Right lobe of liver (tissue), 6 donors: ENCODE measurements around the gene SLC1A2. TPM values are rescaled to one million over a fixed set of nuclear protein-coding genes. Genes with fewer than 3 reads are reported as not detected.

ENCODE experiments used
- ATAC-seq, 4 donors: fragments of 200-7000 bp; cut with Tn5 transposase; one replicate each; pipeline ENCODE4 v1.9.1; 2020; ENCODE audit warnings: mild to moderate bottlenecking in 4 of 4, moderate library complexity in 4 of 4
- DNase-seq, 3 donors: peaks; one replicate each; pipeline ENCODE4 v3.0.0-alpha.2; 2020
- H3K27ac ChIP-seq, 3 donors: fragments of 200-600 bp; one replicate each; pipeline ENCODE4 v1.8.0; 2022
- H3K27me3 ChIP-seq, 2 donors: fragments of 200-600 bp; one replicate each; pipeline ENCODE4 v1.8.0; 2022
- H3K36me3 ChIP-seq, 4 donors: fragments of 200-600 bp; sonication (generic) in 1 of 4; one replicate each; pipeline versions ENCODE4 v1.5.1 to v1.8.0; 2017 to 2022; ENCODE audit warnings: control low read depth in 1 of 4
- H3K4me1 ChIP-seq, 4 donors: fragments of 200-600 bp; sonication (generic) in 1 of 4; one replicate each; pipeline versions ENCODE4 v1.5.1 to v1.8.0; 2017 to 2022; ENCODE audit warnings: control low read depth in 1 of 4
- H3K4me3 ChIP-seq, 3 donors: fragments of 200-600 bp; one replicate each; pipeline ENCODE4 v1.8.0; 2022
- H3K9me3 ChIP-seq, 4 donors: fragments of 200-600 bp; sonication (generic) in 1 of 4; one replicate each; pipeline versions ENCODE4 v1.5.1 to v1.8.0; 2017 to 2022; ENCODE audit warnings: control low read depth in 1 of 4
- POLR2A ChIP-seq: fragments of 450-650 bp; IDR thresholded peaks from one replicate; pipeline ENCODE4 v1.6.1; 2017; ENCODE audit warnings: antibody characterized with exemption, mild to moderate bottlenecking
- WGBS: methylation state at CpG from one replicate; pipeline ENCODE4 v1.1.6; 2018; ENCODE audit warnings: low coverage, low lambda C conversion rate; ENCODE audit not compliant: insufficient coverage; ENCODE audit errors: missing lambda C conversion rate; 5-methylcytosine and 5-hydroxymethylcytosine counted together
- intact Hi-C, 2 donors: fragments of 100-400 bp; cut with DNase I; formaldehyde crosslinking; loops; one replicate each; pipeline versions ENCODE4 v1.11.2 to v1.14.1; 2022
- total RNA-seq, 6 experiments: library from RNA; depleted of rRNA in 2 of 6; stranded (reverse); fragments of >200 nt in 2 of 6; fragmentation: NEBNext Ultra II Directional in 3 of 6; extraction: Animal tissue kit (Norgen Biotek cat#: 25700) in 3 of 6; gene quantifications; one replicate each; pipeline versions ENCODE4 v1.1.0 to v1.2.4, GENCODE V29; 2016 to 2023
- TF ChIP-seq, protein P1 (sequence below), 4 donors: fragments of 200-600 bp in 3 of 4; fragments of 450-650 bp in 1 of 4; IDR thresholded peaks; one replicate each; pipeline versions ENCODE4 v1.5.1 to v1.8.0; 2016 to 2022; ENCODE audit warnings: antibody characterized with exemption in 4 of 4, mild to moderate bottlenecking in 2 of 4
- donor health status: DM: no; HTN: yes; CAD: no.
- donor health status: DM: no; HTN: no; CAD: no.
- donor health status: DM: no; HTN: no; CAD: no.
- donor health status: DM: no; HTN: yes; CAD: no.
- donor health status: DM: no; HTN: yes; CAD: no.

Gene SLC1A2
- total RNA-seq, 6 experiments from 2014 or later, result 7.6 to 87.4 (median 13.3) TPM

DNA sequence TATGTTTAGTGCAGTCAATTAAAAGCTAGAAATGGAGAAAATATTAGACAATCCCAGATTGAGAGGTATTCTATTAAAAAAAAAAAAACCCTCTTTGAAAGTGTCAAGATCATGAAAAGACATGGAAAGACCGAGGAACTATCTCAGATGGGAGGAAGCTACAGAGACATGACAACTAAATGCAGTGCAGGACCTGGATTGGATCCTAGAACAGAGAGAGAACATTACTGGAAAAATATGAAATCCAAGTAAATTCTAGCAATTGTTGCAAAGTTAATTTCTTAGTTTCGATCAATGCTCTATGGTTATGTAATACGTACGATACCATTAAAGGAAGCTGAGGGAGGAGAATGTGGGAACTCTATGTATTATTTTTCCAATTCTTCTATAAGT, 43.2 kb downstream of the SLC1A2 start:
- H3K9me3 ChIP-seq, result no peaks in the 10 kb centered on the region
- H3K27me3 ChIP-seq, result no peaks in the 10 kb centered on the region
- no peak overlapping the region for H3K27ac ChIP-seq
- intact Hi-C loops, result no loop called here
- peaks cover 0 to 11% (median 4%) of the 10 kb centered on the region in 4 donors for H3K4me1 ChIP-seq
- no peaks in the 10 kb centered on the region for H3K36me3 ChIP-seq
- WGBS, result 91% methylated on average over 4 of the region's 4 CpGs
- no peak overlapping the region for H3K4me3 ChIP-seq
- ATAC-seq (no peak), DNase-seq (no peak)
- TF ChIP-seq POLR2A, result no peak
- TF ChIP-seq, protein P1, sequence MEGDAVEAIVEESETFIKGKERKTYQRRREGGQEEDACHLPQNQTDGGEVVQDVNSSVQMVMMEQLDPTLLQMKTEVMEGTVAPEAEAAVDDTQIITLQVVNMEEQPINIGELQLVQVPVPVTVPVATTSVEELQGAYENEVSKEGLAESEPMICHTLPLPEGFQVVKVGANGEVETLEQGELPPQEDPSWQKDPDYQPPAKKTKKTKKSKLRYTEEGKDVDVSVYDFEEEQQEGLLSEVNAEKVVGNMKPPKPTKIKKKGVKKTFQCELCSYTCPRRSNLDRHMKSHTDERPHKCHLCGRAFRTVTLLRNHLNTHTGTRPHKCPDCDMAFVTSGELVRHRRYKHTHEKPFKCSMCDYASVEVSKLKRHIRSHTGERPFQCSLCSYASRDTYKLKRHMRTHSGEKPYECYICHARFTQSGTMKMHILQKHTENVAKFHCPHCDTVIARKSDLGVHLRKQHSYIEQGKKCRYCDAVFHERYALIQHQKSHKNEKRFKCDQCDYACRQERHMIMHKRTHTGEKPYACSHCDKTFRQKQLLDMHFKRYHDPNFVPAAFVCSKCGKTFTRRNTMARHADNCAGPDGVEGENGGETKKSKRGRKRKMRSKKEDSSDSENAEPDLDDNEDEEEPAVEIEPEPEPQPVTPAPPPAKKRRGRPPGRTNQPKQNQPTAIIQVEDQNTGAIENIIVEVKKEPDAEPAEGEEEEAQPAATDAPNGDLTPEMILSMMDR (IDR thresholded peaks at IDR 0.05), result no peak

DNA sequence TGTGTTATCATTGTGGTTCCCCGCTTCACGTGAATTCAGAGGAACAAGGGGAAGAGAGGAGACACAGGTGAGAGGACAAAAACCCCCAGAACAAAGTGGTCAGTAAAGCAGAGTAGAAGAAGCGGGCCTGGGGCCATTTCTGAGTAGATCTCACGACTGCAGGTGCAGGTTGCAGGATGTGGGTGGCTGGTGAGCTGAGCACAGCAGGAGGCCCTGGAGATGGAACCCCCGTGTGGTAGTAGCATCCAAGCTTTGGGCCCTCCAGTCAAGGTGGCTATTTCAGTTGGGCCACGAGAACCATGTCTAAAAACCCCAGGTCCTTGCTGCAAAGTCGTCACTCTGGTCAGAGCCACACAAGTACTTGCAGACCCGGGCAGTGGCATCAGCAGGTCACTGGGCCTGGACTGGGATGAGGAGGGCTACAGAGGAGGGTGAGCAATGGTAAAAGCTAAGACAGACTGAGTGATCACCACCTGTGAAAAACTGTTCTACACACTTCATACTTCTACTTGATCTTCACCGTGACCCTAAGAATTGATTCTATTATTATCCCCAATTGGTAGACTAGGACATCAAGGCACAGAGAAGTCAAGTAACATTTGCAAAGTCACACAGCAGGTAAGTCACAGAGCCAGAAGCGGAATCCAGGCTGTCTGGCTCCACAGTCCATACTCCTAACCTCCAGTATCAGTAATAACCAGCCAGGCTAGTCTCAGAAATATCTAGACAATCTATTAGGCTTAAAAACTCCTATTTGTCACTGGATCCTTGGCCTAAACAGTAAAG, 43.8 kb downstream of the SLC1A2 start:
- H3K27me3 ChIP-seq, result no peaks in the 10 kb centered on the region
- no peaks in the 10 kb centered on the region for H3K36me3 ChIP-seq
- H3K4me1 ChIP-seq, result peaks cover 0 to 11% (median 4%) of the 10 kb centered on the region in 4 donors
- no peak for TF ChIP-seq POLR2A
- TF ChIP-seq, protein P1 (IDR thresholded peaks at IDR 0.05), result no peak
- 95% methylated on average over 7 of the region's 10 CpGs for WGBS
- DNase-seq (no peak), ATAC-seq (no peak)
- intact Hi-C loops, result no loop called here
- no peaks in the 10 kb centered on the region for H3K9me3 ChIP-seq
- H3K4me3 ChIP-seq, result no peak overlapping the region
- no peak overlapping the region for H3K27ac ChIP-seq

DNA sequence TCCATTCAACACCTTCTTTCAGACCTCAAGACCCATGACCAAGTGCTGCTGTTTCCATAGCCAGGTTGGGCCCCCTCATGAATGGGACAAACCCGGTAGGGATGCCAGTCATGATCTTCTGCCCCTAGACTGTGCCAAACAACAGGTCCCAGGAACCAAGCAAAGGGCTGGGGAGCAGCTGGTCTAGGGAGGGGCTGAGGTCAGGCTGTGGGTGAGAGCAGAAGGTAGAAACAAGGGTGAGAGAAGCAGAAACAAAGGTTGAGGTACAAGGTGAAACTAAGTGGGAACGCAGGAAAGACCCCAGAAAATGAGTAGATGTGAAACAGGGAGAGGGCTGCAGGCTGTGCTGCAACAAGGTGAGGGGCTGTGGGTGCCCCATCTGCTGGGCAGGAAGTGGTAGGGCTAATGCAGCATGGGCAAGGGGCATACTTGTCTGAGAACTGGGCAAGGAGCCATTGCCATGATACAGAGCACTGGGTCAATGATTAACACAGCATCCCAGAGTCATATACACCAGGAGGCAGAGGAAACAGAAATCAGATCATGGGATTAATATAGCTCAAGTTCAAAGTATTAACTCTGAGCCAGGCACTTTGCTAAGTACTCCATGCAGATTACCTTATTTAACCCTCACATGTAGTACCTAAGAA, 45.9 kb downstream of the SLC1A2 start:
- peaks cover 0 to 11% (median 4%) of the 10 kb centered on the region in 4 donors for H3K4me1 ChIP-seq
- no peaks in the 10 kb centered on the region for H3K36me3 ChIP-seq
- intact Hi-C loops, result no loop called here
- H3K9me3 ChIP-seq, result no peaks in the 10 kb centered on the region
- ATAC-seq (peak; percentile 93 to 99 (median 96)), DNase-seq (peak in 1 of 3 donors; percentile 51)
- H3K27me3 ChIP-seq, result no peaks in the 10 kb centered on the region
- 49% methylated on average over 2 of the region's 2 CpGs for WGBS
- H3K27ac ChIP-seq, result peak overlapping the region in 1 of 3 donors; percentile 37
- TF ChIP-seq, protein P1 (IDR thresholded peaks at IDR 0.05), result peak; percentile 15 to 39 (median 28)
- TF ChIP-seq POLR2A, result no peak
- no peak overlapping the region for H3K4me3 ChIP-seq

DNA sequence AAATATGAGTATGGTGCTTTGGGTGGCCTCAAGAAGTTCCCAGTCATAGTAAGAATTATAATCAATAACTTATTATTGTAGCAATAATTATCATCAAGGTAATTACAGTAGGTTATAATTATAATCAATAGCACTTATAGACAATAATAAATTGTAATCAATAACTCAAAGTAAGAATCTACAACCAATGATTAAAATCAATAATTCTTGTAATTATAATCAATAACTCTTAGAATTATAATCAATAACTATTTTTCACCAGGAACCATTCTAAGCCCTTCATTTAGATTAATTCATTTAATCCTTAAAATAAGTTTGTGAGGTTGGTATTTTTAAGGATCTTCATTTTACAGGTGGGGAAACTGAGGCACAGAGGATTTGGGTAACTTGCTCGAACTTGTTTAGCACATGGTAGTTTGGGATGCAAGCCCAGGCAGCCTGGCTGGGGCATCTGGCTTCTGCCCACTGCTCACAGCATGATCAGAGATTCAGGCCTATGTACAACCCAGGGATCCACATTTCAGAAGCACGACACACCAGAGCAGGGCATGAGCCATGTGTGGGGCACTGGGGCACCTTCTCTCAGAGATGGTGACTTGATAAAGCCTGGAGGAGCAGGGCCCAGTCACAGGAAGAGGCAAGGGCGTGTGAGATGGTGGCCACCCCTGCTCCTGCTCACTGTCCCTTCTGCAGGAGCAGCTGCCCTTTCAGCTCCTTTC, 46.6 kb downstream of the SLC1A2 start:
- peaks cover 0 to 11% (median 4%) of the 10 kb centered on the region in 4 donors for H3K4me1 ChIP-seq
- no peak for DNase-seq
- H3K4me3 ChIP-seq, result no peak overlapping the region
- intact Hi-C loops, result no loop called here
- TF ChIP-seq, protein P1 (IDR thresholded peaks at IDR 0.05), result no peak
- TF ChIP-seq POLR2A, result no peak
- WGBS, result 56% methylated on average over 1 of the region's 3 CpGs
- peak in 2 of 4 donors; percentile 4 to 8 for ATAC-seq
- H3K27ac ChIP-seq, result no peak overlapping the region
- H3K36me3 ChIP-seq, result no peaks in the 10 kb centered on the region
- H3K27me3 ChIP-seq, result no peaks in the 10 kb centered on the region
- H3K9me3 ChIP-seq, result no peaks in the 10 kb centered on the region
